Measurements from ENCODE around the gene CCSER1. TPM values are rescaled to one million over a fixed set of nuclear protein-coding genes. Genes with fewer than 3 reads are reported as not detected.
"Not testable (repeated sequence)": the region's sequence is repeated elsewhere in the genome, so short reads cannot be mapped to it uniquely, and the experiment has no call there.

The CCSER1 gene
- total and polyA plus RNA-seq, 7 donors: 0.06 to 2.5 (median 0.30) TPM

DNA sequence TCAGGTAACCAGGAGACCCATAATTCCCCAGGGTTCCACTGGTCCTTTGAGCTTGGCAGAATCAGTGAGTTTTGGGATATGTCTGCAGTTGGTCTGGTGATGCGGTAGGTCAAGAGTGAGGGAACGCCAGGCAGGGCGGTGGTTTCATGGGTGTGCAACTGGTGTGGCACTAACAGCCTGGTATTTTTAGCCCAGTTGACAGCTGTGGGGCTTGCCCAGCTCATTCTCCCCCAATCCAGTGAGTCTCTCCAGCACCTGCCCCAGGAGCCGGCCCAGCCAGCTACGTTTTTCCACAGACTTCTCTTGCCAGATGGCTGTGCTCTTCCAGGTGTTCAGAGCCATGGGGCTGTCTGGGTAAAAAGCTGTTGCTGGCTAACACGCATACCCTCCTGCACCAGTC, 1019.9 kb downstream of the CCSER1 start:
- no peak for ATAC-seq

DNA sequence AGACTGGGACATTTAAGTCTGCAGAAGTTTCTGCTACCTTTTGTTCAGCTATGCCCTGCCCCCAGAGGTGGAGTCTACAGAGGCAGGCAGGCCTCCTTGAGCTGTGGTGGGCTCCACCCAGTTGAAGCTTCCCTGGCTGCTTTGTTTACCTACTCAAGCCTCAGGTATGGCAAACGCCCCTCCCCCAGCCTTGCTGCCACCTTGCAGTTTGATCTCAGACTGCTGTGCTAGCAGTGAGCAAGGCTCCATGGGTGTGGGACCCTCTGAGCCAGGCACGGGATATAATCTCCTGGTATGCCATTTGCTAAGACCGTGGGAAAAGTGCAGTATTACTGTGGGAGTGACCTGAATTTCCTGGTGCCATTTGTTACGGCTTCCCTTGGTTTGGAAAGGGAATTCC, 1026.8 kb downstream of the CCSER1 start:
- ATAC-seq; H3K27ac ChIP-seq; intact Hi-C loops (cut with DNase I); H3K9me3 ChIP-seq; DNase-seq; H3K4me3 ChIP-seq; H3K36me3 ChIP-seq (ENCODE audit: insufficient read depth in 1 of 2, low read depth in 1 of 2); H3K27me3 ChIP-seq (ENCODE audit: insufficient read depth in 3 of 3, low read length in 2 of 3); H3K4me1 ChIP-seq: not testable (repeated sequence)
- 77 to 84% (median 79%) methylated on average over 4 of the region's 4 CpGs for WGBS, 3 donors

More for the DNA sequence above, 1019.9 kb downstream of the CCSER1 start:
- no peaks in the 10 kb centered on the region for H3K36me3 ChIP-seq (ENCODE audit: insufficient read depth in 1 of 2, low read depth in 1 of 2)
- H3K27me3 ChIP-seq (ENCODE audit: insufficient read depth in 3 of 3, low read length in 2 of 3): no peaks in the 10 kb centered on the region
- peaks cover 6% of the 10 kb centered on the region for H3K9me3 ChIP-seq
- intact Hi-C loops (cut with DNase I): no loop called here
- no peak overlapping the region for H3K27ac ChIP-seq
- no peak overlapping the region for H3K4me3 ChIP-seq
- no peaks in the 10 kb centered on the region for H3K4me1 ChIP-seq
- no peak for TF ChIP-seq CTCF (IDR thresholded peaks at IDR 0.05)
- DNase-seq: no peak
- 59 to 65% (median 60%) methylated on average over 6 of the region's 6 CpGs for WGBS, 3 donors

GRCh38 chr4:91167864-91168653, 1040.9 kb downstream of the CCSER1 start:
- H3K4me3 ChIP-seq; H3K4me1 ChIP-seq; H3K27ac ChIP-seq; H3K36me3 ChIP-seq (ENCODE audit: insufficient read depth in 1 of 2, low read depth in 1 of 2); intact Hi-C loops (cut with DNase I); ATAC-seq; H3K27me3 ChIP-seq (ENCODE audit: insufficient read depth in 3 of 3, low read length in 2 of 3); H3K9me3 ChIP-seq: not testable (repeated sequence)
- DNase-seq: peak; percentile 11 to 47
- 90 to 93% (median 92%) methylated on average over 40 to 42 of the region's 42 CpGs for WGBS, 3 donors

DNA sequence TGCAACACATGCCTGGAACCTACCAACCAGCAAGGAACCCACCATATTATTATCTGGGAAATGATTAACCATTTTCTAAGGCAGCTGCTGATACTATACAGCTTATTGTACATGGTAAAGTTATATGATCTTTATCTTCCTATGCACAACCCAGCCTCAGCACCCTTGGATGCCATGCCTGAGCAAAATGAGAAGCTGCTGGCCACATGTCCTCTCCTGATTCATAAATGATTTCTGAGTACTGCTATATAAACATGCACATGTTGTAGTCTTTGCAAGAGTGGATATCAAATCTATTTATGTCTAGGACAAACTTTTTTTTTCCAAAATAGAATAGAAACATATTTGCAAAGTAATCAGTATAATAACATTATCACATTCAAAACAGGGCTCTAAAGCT, 1043.6 kb downstream of the CCSER1 start:
- Histone ChIP-seq H3K27ac (no peak overlapping the region), H3K27me3 (ENCODE audit: insufficient read depth in 3 of 3, low read length in 2 of 3) (no peaks in the 10 kb centered on the region), H3K9me3 (no peaks in the 10 kb centered on the region), H3K4me3 (no peak overlapping the region), H3K4me1 (no peaks in the 10 kb centered on the region), H3K36me3 (ENCODE audit: insufficient read depth in 1 of 2, low read depth in 1 of 2) (no peaks in the 10 kb centered on the region)
- DNase-seq: no peak
- ATAC-seq: no peak
- intact Hi-C loops (cut with DNase I): no loop called here
- no peak for TF ChIP-seq CTCF (IDR thresholded peaks at IDR 0.05)

DNA sequence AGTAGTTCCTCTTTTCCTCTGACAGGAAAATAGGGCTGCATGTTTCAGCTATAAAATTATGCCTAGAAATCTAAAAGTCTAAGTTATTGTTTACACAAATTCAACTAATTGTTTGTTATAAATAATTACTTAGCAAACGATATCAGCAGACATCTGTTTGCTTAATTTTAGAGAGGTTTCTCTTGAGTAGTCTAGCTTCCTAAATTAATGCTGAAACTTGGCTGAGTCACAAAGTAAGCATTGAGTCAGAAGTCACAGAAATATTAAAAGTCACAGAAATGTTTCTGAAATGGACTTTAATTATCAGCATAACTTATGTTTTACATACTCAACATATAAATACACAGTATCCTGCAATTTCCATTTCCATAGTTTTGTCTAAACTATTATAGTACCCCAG, 1044.0 kb downstream of the CCSER1 start:
- 70 to 85% (median 71%) methylated on average over 1 of the region's 1 CpG for WGBS, 3 donors
- Histone ChIP-seq H3K4me1 (no peaks in the 10 kb centered on the region), H3K4me3 (no peak overlapping the region), H3K27me3 (ENCODE audit: insufficient read depth in 3 of 3, low read length in 2 of 3) (no peaks in the 10 kb centered on the region), H3K27ac (no peak overlapping the region), H3K9me3 (no peaks in the 10 kb centered on the region), H3K36me3 (ENCODE audit: insufficient read depth in 1 of 2, low read depth in 1 of 2) (no peaks in the 10 kb centered on the region)
- DNase-seq: no peak
- intact Hi-C loops (cut with DNase I): no loop called here
- no peak for ATAC-seq
- no peak for TF ChIP-seq CTCF (IDR thresholded peaks at IDR 0.05)

DNA sequence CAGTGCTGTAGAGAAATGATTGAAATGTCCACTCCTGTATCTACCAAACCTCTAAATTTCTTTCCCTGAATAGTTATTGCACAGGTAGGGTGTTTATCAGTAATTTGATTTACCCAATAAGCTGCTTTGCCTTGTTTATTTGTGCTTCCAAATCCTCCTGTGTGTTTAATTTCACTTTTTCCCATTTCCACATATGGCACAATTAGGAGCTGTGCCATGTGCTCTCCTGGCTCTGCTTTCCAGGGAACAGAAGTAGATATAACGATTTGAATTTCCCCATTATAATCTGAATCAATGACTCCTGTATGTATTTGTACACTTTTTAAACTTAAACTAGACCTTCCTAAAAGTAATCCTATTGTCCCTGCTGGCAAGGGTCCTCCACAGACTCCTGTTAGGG, 1057.9 kb downstream of the CCSER1 start:
- H3K36me3 ChIP-seq (ENCODE audit: insufficient read depth in 1 of 2, low read depth in 1 of 2); H3K9me3 ChIP-seq; H3K27ac ChIP-seq; DNase-seq; H3K27me3 ChIP-seq (ENCODE audit: insufficient read depth in 3 of 3, low read length in 2 of 3); intact Hi-C loops (cut with DNase I); H3K4me1 ChIP-seq; ATAC-seq; H3K4me3 ChIP-seq: not testable (repeated sequence)
- 69 to 73% (median 71%) methylated on average over 1 of the region's 1 CpG for WGBS, 3 donors
